Tibial artery (tissue), 4 donors: Measurements from ENCODE around the gene METTL18.

Experiments
- DNase-seq, 2 donors: peaks; one replicate each; pipeline ENCODE4 v3.0.0-alpha.2; 2019
- H3K27ac ChIP-seq, 2 donors: fragments of 200-600 bp; sonication (generic) in 1 of 2; 1 replicate in 1 of 2; 2 replicates in 1 of 2; pipeline ENCODE4 v1.5.1; 2018 to 2019; ENCODE audit warnings: mild to moderate bottlenecking in 1 of 2
- H3K27me3 ChIP-seq, 2 donors: fragments of 200-600 bp; sonication (generic) in 1 of 2; one replicate each; pipeline versions ENCODE4 v1.5.1 to v1.6.0; 2016 to 2019
- H3K36me3 ChIP-seq, 3 donors: fragments of 200-600 bp; sonication (generic) in 2 of 3; one replicate each; pipeline ENCODE4 v1.5.1; 2016 to 2019; ENCODE audit warnings: mild to moderate bottlenecking in 2 of 3
- H3K4me1 ChIP-seq, 4 donors: fragments of 200-600 bp; sonication (generic) in 2 of 4; 1 replicate in 3 of 4; 2 replicates in 1 of 4; pipeline ENCODE4 v1.5.1; 2016 to 2019
- H3K4me3 ChIP-seq, 2 donors: fragments of 200-600 bp; sonication (generic) in 1 of 2; 1 replicate in 1 of 2; 2 replicates in 1 of 2; pipeline ENCODE4 v1.5.1; 2018 to 2019; ENCODE audit warnings: mild to moderate bottlenecking in 2 of 2
- H3K9me3 ChIP-seq, 3 donors: fragments of 200-600 bp; sonication (generic) in 1 of 3; one replicate each; pipeline ENCODE4 v1.5.1; 2016 to 2019
- intact Hi-C: fragments of 100-400 bp; cut with DNase I; formaldehyde crosslinking; loops from one replicate; pipeline ENCODE4 v1.15.0; 2023; ENCODE audit warnings: low total_unique reads
- TF ChIP-seq, protein P1 (sequence below), 2 experiments: fragments of 200-600 bp in 1 of 2; fragments of 450-650 bp in 1 of 2; IDR thresholded peaks; one replicate each; pipeline ENCODE4 v1.5.1; 2017 to 2019; ENCODE audit warnings: antibody characterized with exemption in 2 of 2, mild to moderate bottlenecking in 1 of 2, moderate library complexity in 1 of 2

METTL18 gene

DNA sequence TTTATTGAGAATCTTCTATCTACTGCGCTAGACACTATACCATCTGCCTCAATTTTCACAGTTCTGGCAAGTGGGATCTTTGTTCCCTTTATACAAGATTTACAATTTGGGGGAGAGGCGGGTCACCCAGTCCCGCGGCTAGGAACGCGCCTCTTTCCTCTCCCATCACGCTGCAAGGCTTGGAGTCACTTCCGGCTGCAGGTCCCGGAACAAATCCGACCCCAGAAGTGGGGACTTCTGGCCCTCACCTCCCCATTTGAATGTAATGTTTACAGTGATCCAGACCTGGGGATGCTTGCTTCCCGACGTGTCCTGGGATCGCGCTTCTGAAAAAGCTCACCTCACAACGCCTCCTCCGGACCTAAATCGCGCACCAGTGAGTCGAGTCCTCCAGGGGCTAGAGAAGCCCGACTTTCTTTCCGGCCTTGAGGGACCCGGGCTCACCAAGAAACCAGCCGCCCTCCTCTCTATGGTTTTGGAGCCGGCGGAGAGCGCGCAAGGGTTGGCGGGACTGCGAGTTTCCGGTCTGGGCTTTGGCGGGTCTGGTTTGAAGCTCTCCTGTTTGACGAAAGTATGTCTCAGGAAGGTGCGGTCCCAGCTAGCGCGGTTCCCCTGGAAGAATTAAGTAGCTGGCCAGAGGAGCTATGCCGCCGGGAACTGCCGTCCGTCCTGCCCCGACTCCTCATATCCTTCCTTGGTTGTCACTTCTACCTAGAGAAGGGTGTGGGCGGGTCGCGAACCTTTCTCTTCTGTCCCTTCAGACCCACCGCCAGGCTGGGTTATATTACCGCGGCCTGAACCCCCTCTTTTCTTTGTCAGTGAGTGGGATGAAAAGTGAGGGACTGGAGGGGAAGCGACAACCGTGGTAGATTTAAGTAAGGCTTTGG, at the start of gene METTL18:
METTL18 (minus strand) TSS at position 378 of the 887 bp plus-strand sequence. CDS start 1,212 bp downstream, outside the sequence.
- H3K9me3 ChIP-seq, result no peaks in the 10 kb centered on the region
- TF ChIP-seq, protein P1, sequence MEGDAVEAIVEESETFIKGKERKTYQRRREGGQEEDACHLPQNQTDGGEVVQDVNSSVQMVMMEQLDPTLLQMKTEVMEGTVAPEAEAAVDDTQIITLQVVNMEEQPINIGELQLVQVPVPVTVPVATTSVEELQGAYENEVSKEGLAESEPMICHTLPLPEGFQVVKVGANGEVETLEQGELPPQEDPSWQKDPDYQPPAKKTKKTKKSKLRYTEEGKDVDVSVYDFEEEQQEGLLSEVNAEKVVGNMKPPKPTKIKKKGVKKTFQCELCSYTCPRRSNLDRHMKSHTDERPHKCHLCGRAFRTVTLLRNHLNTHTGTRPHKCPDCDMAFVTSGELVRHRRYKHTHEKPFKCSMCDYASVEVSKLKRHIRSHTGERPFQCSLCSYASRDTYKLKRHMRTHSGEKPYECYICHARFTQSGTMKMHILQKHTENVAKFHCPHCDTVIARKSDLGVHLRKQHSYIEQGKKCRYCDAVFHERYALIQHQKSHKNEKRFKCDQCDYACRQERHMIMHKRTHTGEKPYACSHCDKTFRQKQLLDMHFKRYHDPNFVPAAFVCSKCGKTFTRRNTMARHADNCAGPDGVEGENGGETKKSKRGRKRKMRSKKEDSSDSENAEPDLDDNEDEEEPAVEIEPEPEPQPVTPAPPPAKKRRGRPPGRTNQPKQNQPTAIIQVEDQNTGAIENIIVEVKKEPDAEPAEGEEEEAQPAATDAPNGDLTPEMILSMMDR (IDR thresholded peaks at IDR 0.05), result no peak
- H3K36me3 ChIP-seq, result peaks cover 0 to 4% (median 0%) of the 10 kb centered on the region in 3 donors
- peak within 1 kb of the TSS; percentile 80 for H3K27ac ChIP-seq
- H3K4me3 ChIP-seq, result peak within 1 kb of the TSS; percentile 67 to 74
- peak; percentile 90 to 92 for DNase-seq
- H3K27me3 ChIP-seq, result no peaks in the 10 kb centered on the region
- H3K4me1 ChIP-seq, result peaks cover 0 to 17% (median 8%) of the 10 kb centered on the region in 4 donors
- intact Hi-C loops, result no loop called here

DNA sequence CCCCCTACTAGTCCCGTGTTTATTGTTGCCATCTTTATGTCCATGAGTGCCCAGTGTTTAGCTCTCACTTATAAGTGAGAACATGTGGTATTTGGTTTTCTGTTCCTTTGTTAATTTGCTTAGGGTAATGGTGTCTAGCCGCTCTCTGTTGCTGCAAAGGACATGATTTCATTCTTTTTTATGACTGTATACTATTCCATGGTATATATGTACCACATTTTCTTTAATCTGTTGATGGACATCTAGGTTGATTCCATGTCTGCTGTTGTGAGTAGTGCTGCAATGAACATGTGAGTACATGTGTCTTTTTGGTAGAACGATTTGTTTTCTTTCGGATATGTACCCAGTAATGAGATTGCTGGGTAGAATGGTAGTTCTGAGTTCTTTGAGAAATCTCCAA, 44.2 kb upstream of the METTL18 start:
- intact Hi-C loops, result no loop called here
- Histone ChIP-seq H3K27ac (no peak overlapping the region), H3K4me3 (no peak overlapping the region), H3K27me3 (no peaks in the 10 kb centered on the region), H3K9me3 (peaks cover 0 to 9% (median 0%) of the 10 kb centered on the region in 3 donors), H3K36me3 (peaks cover 33 to 41% (median 38%) of the 10 kb centered on the region in 3 donors), H3K4me1 (no peaks in the 10 kb centered on the region)
- no peak for DNase-seq
- TF ChIP-seq, protein P1 (IDR thresholded peaks at IDR 0.05), result no peak

DNA sequence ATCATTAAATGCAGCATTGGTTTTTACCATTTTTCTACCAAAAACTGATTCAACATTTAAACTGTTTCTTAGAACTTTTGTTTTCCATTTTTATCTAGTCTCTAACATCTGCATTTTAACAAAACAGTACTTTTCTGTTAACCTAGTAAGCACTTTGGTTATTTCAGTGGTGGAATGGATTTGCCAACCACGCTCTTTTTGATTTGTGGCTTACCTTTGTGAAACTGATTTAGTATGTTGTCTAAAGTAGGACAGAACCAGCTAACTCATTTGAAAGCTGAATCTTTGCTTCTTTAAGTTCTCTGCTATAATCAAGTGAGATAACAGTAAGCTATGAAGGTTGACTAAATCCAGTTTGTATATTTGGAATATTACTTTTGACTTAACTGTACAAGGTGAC, 41.5 kb upstream of the METTL18 start:
- intact Hi-C loops, result no loop called here
- no peak overlapping the region for H3K4me3 ChIP-seq
- H3K27ac ChIP-seq, result no peak overlapping the region
- no peaks in the 10 kb centered on the region for H3K4me1 ChIP-seq
- TF ChIP-seq, protein P1 (IDR thresholded peaks at IDR 0.05), result no peak
- DNase-seq, result no peak
- peaks cover 0 to 9% (median 0%) of the 10 kb centered on the region in 3 donors for H3K9me3 ChIP-seq
- H3K36me3 ChIP-seq, result peaks cover 24 to 42% (median 26%) of the 10 kb centered on the region in 3 donors
- no peaks in the 10 kb centered on the region for H3K27me3 ChIP-seq

DNA sequence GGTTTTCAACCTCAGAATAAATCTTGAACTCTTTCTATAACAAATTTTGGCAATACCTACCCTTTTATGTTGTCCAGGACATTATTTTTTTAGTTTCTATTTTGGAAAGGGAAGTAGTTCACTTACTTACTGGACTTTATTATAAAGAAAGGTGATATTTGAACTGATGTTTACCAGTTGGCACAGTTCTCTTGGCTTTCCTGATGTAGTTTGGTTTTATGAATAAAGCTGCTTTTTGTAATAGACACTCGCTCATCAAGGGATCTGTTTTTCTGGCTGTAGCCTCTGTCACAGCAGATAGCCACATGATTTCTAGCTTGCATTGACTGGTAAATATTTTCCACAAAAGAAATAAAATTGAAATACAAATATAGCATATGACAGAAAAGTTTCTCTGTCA, 40.9 kb upstream of the METTL18 start:
- intact Hi-C loops, result no loop called here

DNA sequence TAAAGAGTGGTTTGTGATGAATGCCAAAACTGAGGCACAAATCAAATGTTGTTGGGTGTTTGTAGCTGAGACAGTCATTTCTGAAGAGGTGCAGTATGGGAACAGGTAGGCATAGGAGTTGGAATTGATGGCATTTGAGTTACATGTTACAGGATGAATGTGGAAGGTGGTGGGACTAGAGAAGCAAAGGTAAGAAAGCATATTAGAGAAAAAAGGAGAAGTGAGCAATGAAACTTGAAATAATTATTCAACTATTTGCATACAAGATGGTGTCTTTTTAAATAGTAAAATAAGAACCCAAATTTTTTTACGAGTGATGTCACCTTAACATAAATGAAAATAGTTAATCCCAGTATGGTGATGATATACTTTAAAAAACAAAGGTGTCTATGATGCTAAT, 40.2 kb upstream of the METTL18 start:
- Histone ChIP-seq H3K27me3 (no peaks in the 10 kb centered on the region), H3K4me1 (no peaks in the 10 kb centered on the region), H3K27ac (no peak overlapping the region), H3K36me3 (peaks cover 19 to 32% (median 25%) of the 10 kb centered on the region in 3 donors), H3K9me3 (peaks cover 0 to 9% (median 0%) of the 10 kb centered on the region in 3 donors), H3K4me3 (no peak overlapping the region)
- TF ChIP-seq, protein P1 (IDR thresholded peaks at IDR 0.05), result no peak
- no peak for DNase-seq
- intact Hi-C loops, result no loop called here

More for the DNA sequence above, 40.9 kb upstream of the METTL18 start:
- TF ChIP-seq, protein P1 (IDR thresholded peaks at IDR 0.05), result no peak
- Histone ChIP-seq H3K36me3 (peaks cover 22 to 40% (median 22%) of the 10 kb centered on the region in 3 donors), H3K27ac (no peak overlapping the region), H3K27me3 (no peaks in the 10 kb centered on the region), H3K4me1 (no peaks in the 10 kb centered on the region), H3K4me3 (no peak overlapping the region), H3K9me3 (peaks cover 0 to 9% (median 0%) of the 10 kb centered on the region in 3 donors)
- DNase-seq, result no peak
